Measurements from ENCODE around the gene MYO1F.
A peak's percentile ranks its signal among the peaks of the same experiment; 100 is the strongest.

The MYO1F gene

GRCh38 chr19:8600064-8600463 lies 22.8 kb upstream of the MYO1F start:
- Histone ChIP-seq H3K4me3 (ENCODE audit: low read depth, low read length) (no peak overlapping the region), H2AFZ (ENCODE audit: low read length, unreplicated experiment) (no peak overlapping the region), H3K27me3 (ENCODE audit: insufficient read depth, low read length) (no peaks in the 10 kb centered on the region), H3K79me2 (ENCODE audit: control insufficient read depth, insufficient read depth, low read length, unreplicated experiment) (no peaks in the 10 kb centered on the region), H3K27ac (ENCODE audit: low read depth, low read length) (no peak overlapping the region), H3K4me1 (ENCODE audit: control insufficient read depth, insufficient read depth, low read length, unreplicated experiment) (no peaks in the 10 kb centered on the region), H3K36me3 (ENCODE audit: insufficient read depth, low read length) (peaks cover 5% of the 10 kb centered on the region; the same call in 1 of the 2 replicates)

- H2AFZ ChIP-seq (ENCODE audit: low read length, unreplicated experiment): no peak overlapping the region
- H3K4me1 ChIP-seq (ENCODE audit: control insufficient read depth, insufficient read depth, low read length, unreplicated experiment): no peaks in the 10 kb centered on the region
- peaks cover 6% of the 10 kb centered on the region; the same call in 1 of the 2 replicates for H3K27me3 ChIP-seq (ENCODE audit: insufficient read depth, low read length)
- no peaks in the 10 kb centered on the region for H3K36me3 ChIP-seq (ENCODE audit: insufficient read depth, low read length)
- no peak overlapping the region for H3K4me3 ChIP-seq (ENCODE audit: low read depth, low read length)
- no peaks in the 10 kb centered on the region for H3K79me2 ChIP-seq (ENCODE audit: control insufficient read depth, insufficient read depth, low read length, unreplicated experiment)
- no peak overlapping the region for H3K27ac ChIP-seq (ENCODE audit: low read depth, low read length)
These were observed 18.9 kb upstream of the MYO1F start for GRCh38 chr19:8596168-8596567.

GRCh38 chr19:8595651-8596050 lies 18.4 kb upstream of the MYO1F start:
- H3K27me3 ChIP-seq (ENCODE audit: insufficient read depth, low read length): peaks cover 6% of the 10 kb centered on the region; the same call in 1 of the 2 replicates
- no peak overlapping the region for H3K4me3 ChIP-seq (ENCODE audit: low read depth, low read length)
- no peak overlapping the region for H3K27ac ChIP-seq (ENCODE audit: low read depth, low read length)
- H3K36me3 ChIP-seq (ENCODE audit: insufficient read depth, low read length): no peaks in the 10 kb centered on the region
- H2AFZ ChIP-seq (ENCODE audit: low read length, unreplicated experiment): no peak overlapping the region
- no peaks in the 10 kb centered on the region for H3K4me1 ChIP-seq (ENCODE audit: control insufficient read depth, insufficient read depth, low read length, unreplicated experiment)
- H3K79me2 ChIP-seq (ENCODE audit: control insufficient read depth, insufficient read depth, low read length, unreplicated experiment): no peaks in the 10 kb centered on the region

DNA sequence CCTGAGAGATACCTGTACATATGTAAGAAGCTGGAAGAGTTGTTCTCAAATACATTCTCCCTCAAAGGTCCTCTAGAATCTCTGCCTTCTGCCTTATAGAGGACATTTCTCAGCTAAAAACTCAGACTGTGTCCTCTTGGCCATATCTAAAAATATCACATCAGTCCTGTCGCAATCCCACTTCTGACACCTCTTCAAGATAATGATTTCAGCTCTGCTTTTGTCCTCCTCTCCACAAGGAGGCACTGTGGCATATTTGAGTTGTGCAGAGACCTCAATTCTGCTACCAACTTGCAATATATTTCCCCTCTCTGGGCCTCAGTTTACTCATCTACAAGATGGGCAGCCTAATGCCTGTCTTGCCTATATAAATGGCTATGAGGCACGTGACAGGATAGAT lies 16.7 kb upstream of the MYO1F start:
- Histone ChIP-seq H3K36me3 (ENCODE audit: insufficient read depth, low read length) (no peaks in the 10 kb centered on the region), H3K4me1 (ENCODE audit: control insufficient read depth, insufficient read depth, low read length, unreplicated experiment) (no peaks in the 10 kb centered on the region), H3K27me3 (ENCODE audit: insufficient read depth, low read length) (peaks cover 6% of the 10 kb centered on the region; the same call in 1 of the 2 replicates), H3K4me3 (ENCODE audit: low read depth, low read length) (no peak overlapping the region), H3K79me2 (ENCODE audit: control insufficient read depth, insufficient read depth, low read length, unreplicated experiment) (no peaks in the 10 kb centered on the region), H3K27ac (ENCODE audit: low read depth, low read length) (no peak overlapping the region), H2AFZ (ENCODE audit: low read length, unreplicated experiment) (no peak overlapping the region)

DNA sequence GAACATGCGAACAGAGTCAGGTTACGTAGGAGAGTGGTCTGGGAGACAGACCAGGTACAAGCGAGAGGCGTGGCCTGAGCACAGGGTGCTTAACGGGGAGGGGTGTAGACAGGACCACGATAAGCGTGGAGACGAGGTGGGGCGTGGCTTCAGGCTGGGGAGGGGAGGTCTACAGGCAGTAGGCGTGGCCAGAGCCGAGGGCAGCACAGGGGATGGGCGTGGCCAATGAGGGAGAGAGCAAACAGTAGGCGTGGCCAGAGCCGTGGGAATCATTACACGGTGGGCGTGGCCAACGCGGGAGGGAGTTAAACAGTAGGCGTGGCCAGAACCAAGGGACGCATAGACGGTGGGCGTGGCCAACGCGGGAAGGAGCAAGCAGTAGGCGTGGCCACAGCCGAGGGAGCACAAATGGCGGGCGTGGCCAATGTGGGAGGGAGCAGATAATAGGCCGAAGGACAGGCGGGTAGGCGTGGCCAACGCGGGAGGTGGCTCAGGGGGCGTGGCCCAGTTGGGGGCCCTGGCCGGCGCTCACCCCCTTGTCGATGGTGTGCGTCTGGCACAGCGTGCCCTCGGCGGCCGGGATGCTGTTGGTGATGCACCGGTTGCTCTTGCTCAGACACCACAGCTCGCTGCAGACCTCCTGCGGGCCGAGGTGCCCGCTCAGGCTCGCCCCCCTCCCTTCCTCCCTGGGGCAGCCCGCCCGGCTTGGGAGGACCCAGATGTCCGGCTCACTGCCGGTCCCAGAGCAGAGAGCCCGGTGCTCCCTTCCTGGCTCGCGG lies 15.2 kb upstream of the MYO1F start:
- Histone ChIP-seq H3K4me3 (ENCODE audit: low read depth, low read length) (peak overlapping the region; percentile 70), H2AFZ (ENCODE audit: low read length, unreplicated experiment) (peak overlapping the region; percentile 25)

DNA sequence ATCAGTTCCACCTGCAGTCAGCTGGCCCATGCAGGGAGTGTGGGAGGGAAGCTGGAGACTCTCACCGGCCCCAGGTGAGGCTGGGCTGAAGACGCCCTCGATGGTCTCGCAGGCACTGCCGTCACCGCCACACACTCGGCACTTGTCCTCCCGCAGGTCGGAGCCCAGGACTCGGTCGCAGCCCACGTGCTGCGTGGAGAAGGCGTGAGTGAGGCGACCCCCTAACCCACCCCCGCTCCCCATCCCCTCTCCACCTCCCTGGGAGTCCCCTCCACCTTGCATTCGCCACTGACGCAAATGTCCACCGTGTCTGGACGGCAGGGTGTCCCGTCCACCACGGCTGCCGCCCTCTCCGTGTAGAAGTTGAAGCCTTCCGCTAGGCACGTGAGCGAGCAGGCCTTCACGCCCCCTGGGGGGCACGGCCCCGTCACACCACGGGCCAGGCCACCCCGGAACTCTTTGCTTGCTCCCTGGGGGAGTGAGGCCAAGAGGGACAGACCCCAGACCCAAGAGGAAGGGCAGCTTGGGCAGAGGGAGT lies 12.0 kb upstream of the MYO1F start:
- Histone ChIP-seq H3K27me3 (ENCODE audit: insufficient read depth, low read length) (peaks cover 6% of the 10 kb centered on the region; the same call in 1 of the 2 replicates), H3K4me3 (ENCODE audit: low read depth, low read length) (no peak overlapping the region), H3K36me3 (ENCODE audit: insufficient read depth, low read length) (no peaks in the 10 kb centered on the region), H3K79me2 (ENCODE audit: control insufficient read depth, insufficient read depth, low read length, unreplicated experiment) (no peaks in the 10 kb centered on the region), H2AFZ (ENCODE audit: low read length, unreplicated experiment) (no peak overlapping the region), H3K4me1 (ENCODE audit: control insufficient read depth, insufficient read depth, low read length, unreplicated experiment) (no peaks in the 10 kb centered on the region), H3K27ac (ENCODE audit: low read depth, low read length) (no peak overlapping the region)

More for the DNA sequence above, 15.2 kb upstream of the MYO1F start:
- no peaks in the 10 kb centered on the region for H3K79me2 ChIP-seq (ENCODE audit: control insufficient read depth, insufficient read depth, low read length, unreplicated experiment)
- no peaks in the 10 kb centered on the region for H3K36me3 ChIP-seq (ENCODE audit: insufficient read depth, low read length)
- H3K27ac ChIP-seq (ENCODE audit: low read depth, low read length): no peak overlapping the region
- peaks cover 6% of the 10 kb centered on the region; the same call in 1 of the 2 replicates for H3K27me3 ChIP-seq (ENCODE audit: insufficient read depth, low read length)
- no peaks in the 10 kb centered on the region for H3K4me1 ChIP-seq (ENCODE audit: control insufficient read depth, insufficient read depth, low read length, unreplicated experiment)

DNA sequence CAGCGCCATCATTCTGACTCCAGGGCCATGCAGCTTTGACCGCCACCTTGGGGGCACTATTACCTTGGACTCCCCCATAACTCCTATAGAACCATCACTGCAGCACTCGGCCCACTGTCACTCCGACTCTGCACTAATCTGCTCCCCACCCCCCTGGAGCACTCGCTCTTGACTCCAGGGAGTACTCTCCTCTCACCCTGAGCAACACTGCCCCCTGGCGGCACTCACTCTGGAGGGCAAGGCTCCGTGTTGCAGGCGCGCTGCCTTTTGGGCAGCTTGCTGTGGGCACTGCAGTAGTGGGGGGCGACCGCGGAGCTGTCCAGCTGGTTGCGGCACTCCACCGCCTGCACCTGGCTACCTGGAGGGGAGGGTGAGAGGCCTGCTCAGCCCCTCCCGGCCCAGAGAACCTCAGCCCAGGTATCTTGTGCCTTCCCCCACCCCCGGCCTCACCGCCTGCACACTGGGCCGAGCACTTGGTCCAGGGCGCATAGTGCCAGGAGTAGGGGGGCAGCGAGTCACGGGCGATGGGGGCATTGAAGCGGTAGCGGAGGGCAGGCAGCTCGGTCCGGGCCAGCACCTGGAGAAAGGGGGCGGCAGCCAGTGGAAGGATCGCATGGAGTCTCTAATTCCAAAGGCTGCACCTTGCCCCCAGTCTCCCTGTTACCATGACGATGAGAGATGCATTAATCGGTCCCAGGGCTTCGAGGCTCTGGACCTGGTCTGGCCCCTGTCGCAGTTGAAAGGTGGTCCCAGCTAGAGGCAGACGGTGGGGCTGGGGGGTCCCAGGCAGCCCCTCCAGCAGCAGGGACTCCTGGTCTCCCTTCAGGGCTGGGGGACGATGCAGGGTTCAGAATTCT lies 8.9 kb upstream of the MYO1F start:
- Histone ChIP-seq H3K4me3 (ENCODE audit: low read depth, low read length) (no peak overlapping the region), H2AFZ (ENCODE audit: low read length, unreplicated experiment) (no peak overlapping the region), H3K27me3 (ENCODE audit: insufficient read depth, low read length) (no peaks in the 10 kb centered on the region), H3K4me1 (ENCODE audit: control insufficient read depth, insufficient read depth, low read length, unreplicated experiment) (no peaks in the 10 kb centered on the region), H3K79me2 (ENCODE audit: control insufficient read depth, insufficient read depth, low read length, unreplicated experiment) (no peaks in the 10 kb centered on the region), H3K27ac (ENCODE audit: low read depth, low read length) (no peak overlapping the region), H3K36me3 (ENCODE audit: insufficient read depth, low read length) (no peaks in the 10 kb centered on the region)

DNA sequence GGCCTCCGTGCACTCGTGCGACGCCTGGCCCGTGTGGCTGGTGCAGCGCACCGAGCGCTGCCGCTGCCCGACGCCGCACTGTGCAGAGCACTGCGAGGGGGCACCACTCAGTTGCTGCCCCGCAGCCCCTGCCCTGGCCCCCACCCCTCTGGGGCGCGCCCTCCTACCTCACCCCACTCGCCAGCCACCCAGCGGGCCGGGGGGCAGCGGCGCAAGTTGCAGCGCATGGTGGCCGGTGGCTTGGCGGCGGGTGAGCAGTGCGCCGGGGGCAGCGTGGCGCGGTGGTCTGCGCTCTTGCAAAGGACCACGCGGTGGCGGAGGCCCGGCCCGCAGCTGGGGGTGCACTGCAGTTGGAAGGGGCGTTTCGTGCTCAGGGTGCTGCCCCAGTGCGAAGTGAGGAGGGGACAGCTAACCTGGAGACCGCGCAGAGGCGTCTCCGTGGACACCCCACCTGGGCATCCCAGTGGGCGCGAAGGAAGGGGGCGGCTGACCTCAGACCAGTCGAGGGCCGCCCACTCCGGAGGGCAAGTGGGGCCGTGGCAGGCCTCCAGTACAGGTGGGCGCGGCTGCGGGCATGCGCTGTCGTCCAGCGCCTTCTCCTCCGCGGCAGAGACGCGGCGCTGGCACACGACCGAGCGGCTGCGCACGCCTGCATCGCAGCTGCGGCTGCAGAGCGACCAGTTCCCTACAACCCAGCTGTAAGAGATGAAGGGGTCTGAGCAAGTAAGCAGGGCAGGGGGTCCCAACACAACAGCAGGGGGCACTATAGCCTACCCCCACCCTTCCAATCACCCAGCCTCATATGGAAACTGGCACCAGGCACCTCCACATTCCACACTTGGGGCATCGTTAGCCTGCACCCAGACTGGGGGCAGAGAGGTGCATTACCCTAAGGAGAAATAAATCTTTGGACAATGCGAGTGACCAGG lies 8.0 kb upstream of the MYO1F start:
- H3K4me3 ChIP-seq (ENCODE audit: low read depth, low read length): no peak overlapping the region
- H3K79me2 ChIP-seq (ENCODE audit: control insufficient read depth, insufficient read depth, low read length, unreplicated experiment): no peaks in the 10 kb centered on the region
- no peaks in the 10 kb centered on the region for H3K27me3 ChIP-seq (ENCODE audit: insufficient read depth, low read length)
- no peaks in the 10 kb centered on the region for H3K36me3 ChIP-seq (ENCODE audit: insufficient read depth, low read length)
- H3K27ac ChIP-seq (ENCODE audit: low read depth, low read length): no peak overlapping the region
- H3K4me1 ChIP-seq (ENCODE audit: control insufficient read depth, insufficient read depth, low read length, unreplicated experiment): no peaks in the 10 kb centered on the region
- H2AFZ ChIP-seq (ENCODE audit: low read length, unreplicated experiment): no peak overlapping the region

GRCh38 chr19:8580710-8581281 lies 3.6 kb upstream of the MYO1F start:
- H3K27me3 ChIP-seq (ENCODE audit: insufficient read depth, low read length): no peaks in the 10 kb centered on the region

More at GRCh38 chr19:8580710-8581281, 3.6 kb upstream of the MYO1F start:
- no peak overlapping the region for H3K4me3 ChIP-seq (ENCODE audit: low read depth, low read length)
- H3K36me3 ChIP-seq (ENCODE audit: insufficient read depth, low read length): no peaks in the 10 kb centered on the region
- H3K27ac ChIP-seq (ENCODE audit: low read depth, low read length): no peak overlapping the region
- H3K79me2 ChIP-seq (ENCODE audit: control insufficient read depth, insufficient read depth, low read length, unreplicated experiment): no peaks in the 10 kb centered on the region
- peaks cover 3% of the 10 kb centered on the region for H3K4me1 ChIP-seq (ENCODE audit: control insufficient read depth, insufficient read depth, low read length, unreplicated experiment)
- H2AFZ ChIP-seq (ENCODE audit: low read length, unreplicated experiment): no peak overlapping the region

All from ACC112 (cell line).